Endothelial cell of umbilical vein (primary cell): ENCODE results near the gene SLC39A8. TPM values are rescaled to one million over a fixed set of nuclear protein-coding genes. Genes with fewer than 3 reads are reported as not detected.

Experiments used
- BruUV-seq: library from RNA; stranded (reverse); fragments of 400-500 nt; replicated peaks from 2 replicates; lab custom pipeline; 2021; lab: Mats Ljungman, UMichigan
- CTCF ChIA-PET: fragments of 300-600, 350-600 bp; sonication (Branson Sonifier 250); formaldehyde crosslinking; loops from one replicate; lab custom pipeline; 2021; ENCODE audit warnings: antibody characterized with exemption, inconsistent platforms; lab: Charles Lee
- POLR2A ChIA-PET: fragments of 300-600, 350-600 bp; sonication (Branson Sonifier 250); formaldehyde crosslinking; loops from one replicate; lab custom pipeline; 2021; ENCODE audit warnings: antibody characterized with exemption, inconsistent platforms; lab: Charles Lee
- DNase-seq: peaks from one replicate; pipeline ENCODE4 v3.0.0-alpha.2; 2011; ENCODE audit warnings: low read depth, low spot score
- FAIRE-seq: peaks from 2 replicates; lab custom pipeline; 2011; peaks lifted over from hg19 to GRCh38; lab: Jason Lieb, UNC
- H2AFZ ChIP-seq: 2 replicates; pipeline ENCODE4 v1.6.0; 2012; ENCODE audit warnings: low read depth, low read length, control low read depth, inconsistent platforms
- H3K27ac ChIP-seq: 2 replicates; pipeline ENCODE4 v1.5.1; 2011; ENCODE audit warnings: low read depth, mild to moderate bottlenecking, control low read depth, low read length, moderate library complexity; ENCODE audit not compliant: insufficient read depth
- H3K27me3 ChIP-seq, 2 experiments: 2 replicates each; pipeline versions ENCODE4 v1.6.0 to v1.6.1; 2011; ENCODE audit warnings: low read length in 2 of 2, mixed read lengths in 1 of 2; ENCODE audit not compliant: control insufficient read depth in 2 of 2, insufficient read depth in 2 of 2
- H3K36me3 ChIP-seq, 2 experiments: 2 replicates in 1 of 2; 3 replicates in 1 of 2; pipeline ENCODE4 v1.5.1; 2011; ENCODE audit warnings: low read length in 2 of 2, mild to moderate bottlenecking in 1 of 2, moderate library complexity in 1 of 2; ENCODE audit not compliant: control insufficient read depth in 2 of 2, insufficient read depth in 2 of 2; ENCODE audit errors: extremely low read depth in 1 of 2
- H3K4me1 ChIP-seq: 3 replicates; pipeline ENCODE4 v1.5.1; 2011; ENCODE audit warnings: mild to moderate bottlenecking, low read length; ENCODE audit not compliant: control insufficient read depth, insufficient read depth; ENCODE audit errors: extremely low read depth
- H3K4me2 ChIP-seq: 2 replicates; pipeline ENCODE4 v1.6.1; 2011; ENCODE audit warnings: low read length, control low read depth, mixed read lengths; ENCODE audit not compliant: insufficient read depth
- H3K4me3 ChIP-seq, 3 experiments: fragments of 200-600 bp in 1 of 3; sonication (generic), shearing (Covaris generic) in 1 of 3; replicated peaks in 1 of 3; 2 replicates each; pipeline ENCODE4 v1.5.1; 2011 to 2016; ENCODE audit warnings: control low read depth in 3 of 3, low read length in 3 of 3, mild to moderate bottlenecking in 2 of 3, inconsistent platforms in 1 of 3, low read depth in 1 of 3, moderate library complexity in 1 of 3; ENCODE audit not compliant: insufficient read depth in 1 of 3
- H3K79me2 ChIP-seq: 2 replicates; pipeline ENCODE4 v1.6.0; 2012; ENCODE audit warnings: low read length, inconsistent platforms; ENCODE audit not compliant: control insufficient read depth, insufficient read depth
- H3K9ac ChIP-seq: replicated peaks from 2 replicates; pipeline ENCODE3; 2011; ENCODE audit warnings: low read length, control low read depth; ENCODE audit not compliant: insufficient read depth; ENCODE audit errors: extremely low read depth
- H3K9me1 ChIP-seq: replicated peaks from 3 replicates; pipeline ENCODE4 v1.6.0; 2011; ENCODE audit warnings: mild to moderate bottlenecking, low read length; ENCODE audit not compliant: control insufficient read depth, insufficient read depth; ENCODE audit errors: extremely low read depth
- H3K9me3 ChIP-seq: replicated peaks from 2 replicates; pipeline ENCODE4 v1.5.1; 2012; ENCODE audit warnings: low read length, inconsistent platforms; ENCODE audit not compliant: control insufficient read depth, insufficient read depth
- H4K20me1 ChIP-seq: replicated peaks from 2 replicates; pipeline ENCODE3; 2011; ENCODE audit warnings: mild to moderate bottlenecking, low read length; ENCODE audit not compliant: control insufficient read depth, insufficient read depth; ENCODE audit errors: extremely low read depth
- CTCF ChIP-seq, 2 donors: IDR thresholded peaks; 1 replicate in 1 of 2; 2 replicates in 1 of 2; pipeline ENCODE4 v1.5.1; 2011; ENCODE audit warnings: low read length in 2 of 2, mild to moderate bottlenecking in 2 of 2, moderate library complexity in 2 of 2, control low read depth in 1 of 2, inconsistent platforms in 1 of 2, low read depth in 1 of 2; ENCODE audit not compliant: insufficient read depth in 1 of 2; ENCODE audit errors: extremely low read depth in 1 of 2
- EZH2 ChIP-seq: IDR thresholded peaks from 2 replicates; pipeline ENCODE4 v1.6.1; 2012; ENCODE audit warnings: borderline replicate concordance, low read depth, mild to moderate bottlenecking, moderate library complexity, low read length, inconsistent platforms; ENCODE audit not compliant: severe bottlenecking
- FOS ChIP-seq: IDR thresholded peaks from 2 replicates; pipeline ENCODE4 v1.6.1; 2011; ENCODE audit warnings: mild to moderate bottlenecking, low read length, moderate library complexity, borderline replicate concordance; ENCODE audit not compliant: insufficient read depth
- GATA2 ChIP-seq: IDR thresholded peaks from 2 replicates; pipeline ENCODE4 v1.7.0; 2011; ENCODE audit warnings: low read depth, mild to moderate bottlenecking, moderate library complexity, mixed read lengths, low read length; ENCODE audit not compliant: insufficient read length, insufficient read depth
- JUN ChIP-seq: IDR thresholded peaks from 2 replicates; pipeline ENCODE4 v1.6.1; 2011; ENCODE audit warnings: borderline replicate concordance, low read depth; ENCODE audit not compliant: insufficient read length, insufficient read depth
- MYC ChIP-seq: IDR thresholded peaks from one replicate; pipeline ENCODE4 v1.6.1; 2011; ENCODE audit warnings: mild to moderate bottlenecking, low read depth, low read length
- POLR2A ChIP-seq: IDR thresholded peaks from 2 replicates; pipeline ENCODE4 v1.6.1; 2012; ENCODE audit warnings: low read depth, mild to moderate bottlenecking, control low read depth, low read length
- POLR2AphosphoS5 ChIP-seq: IDR thresholded peaks from 2 replicates; pipeline ENCODE4 v1.6.1; 2012; ENCODE audit warnings: low read depth, mild to moderate bottlenecking, control low read depth, low read length, moderate library complexity; ENCODE audit not compliant: insufficient read depth
- dilution Hi-C: fragments of 300-500 bp; cut with MboI; formaldehyde crosslinking; loops from one replicate; pipeline ENCODE4 v1.15.0; 2019; ENCODE audit warnings: low sequenced_read_pairs; ENCODE audit not compliant: extremely low pct_ligation_motif_present
- intact Hi-C: fragments of 100-400 bp; cut with micrococcal nuclease; formaldehyde crosslinking; loops from one replicate; pipeline ENCODE4 v1.10.0; 2022
- polyA plus RNA-seq, 4 experiments: library from polyadenylated mRNA; depleted of rRNA in 3 of 4; stranded (reverse) in 3 of 4; unstranded in 1 of 4; fragments of >200 nt; gene quantifications; 2 replicates each; pipeline versions ENCODE4 v1.2.1 to v1.2.3, GENCODE V29; 2011 to 2012; ENCODE audit warnings: missing spikeins in 1 of 4
- total RNA-seq: library from RNA; stranded (reverse); gene quantifications from 2 replicates; pipeline ENCODE4 v1.2.3, GENCODE V29; 2021
- TF ChIP-seq, protein P1 (sequence below): IDR thresholded peaks from 2 replicates; pipeline ENCODE4 v1.6.1; 2011; ENCODE audit not compliant: insufficient read depth, insufficient read length

Gene SLC39A8
- total and polyA plus RNA-seq, 2 donors (not counting 3 experiments of a cell fraction or from before 2014, with no cell fraction given), result 1.7 to 6.7 TPM

- Histone ChIP-seq H3K27ac (no peak overlapping the region), H3K79me2 (no peaks in the 10 kb centered on the region), H3K36me3 (no peaks in the 10 kb centered on the region), H3K9ac (no peak overlapping the region), H4K20me1 (no peaks in the 10 kb centered on the region), H3K4me3 (no peak overlapping the region), H3K9me3 (no peaks in the 10 kb centered on the region), H2AFZ (no peak overlapping the region), H3K4me2 (no peak overlapping the region), H3K4me1 (no peaks in the 10 kb centered on the region), H3K9me1 (no peaks in the 10 kb centered on the region), H3K27me3 (no peaks in the 10 kb centered on the region)
- no TSS peak for BruUV-seq
- ChIA-PET CTCF (interaction anchor here (1.6 kb wide), 1 partner anchor 22 kb away, joined by 3 read pairs; no protein-coding TSS in a partner anchor), POLR2A (no interaction called here)
- intact Hi-C loops (no loop called here), dilution Hi-C loops (no loop called here)
- no peak for DNase-seq
- FAIRE-seq, result no peak
- no peak for TF ChIP-seq CTCF (IDR thresholded peaks at IDR 0.05; ENCODE audit: extremely low read depth in 1 of 2, insufficient read depth in 1 of 2, low read depth in 1 of 2, low read length in 2 of 2)
Measured at GRCh38 chr4:102318105-102318504, 27.2 kb downstream of the SLC39A8 start.

GRCh38 chr4:102317459-102317858 lies 27.8 kb downstream of the SLC39A8 start:
- Histone ChIP-seq H3K9me3 (no peaks in the 10 kb centered on the region), H3K4me2 (no peak overlapping the region), H2AFZ (no peak overlapping the region), H3K9me1 (no peaks in the 10 kb centered on the region), H3K9ac (no peak overlapping the region), H3K27me3 (no peaks in the 10 kb centered on the region), H3K79me2 (no peaks in the 10 kb centered on the region), H3K4me1 (no peaks in the 10 kb centered on the region), H3K27ac (no peak overlapping the region), H3K36me3 (no peaks in the 10 kb centered on the region), H4K20me1 (no peaks in the 10 kb centered on the region), H3K4me3 (no peak overlapping the region)
- ChIA-PET CTCF (interaction anchor here (1.6 kb wide), 1 partner anchor 21 kb away, joined by 3 read pairs; no protein-coding TSS in a partner anchor), POLR2A (no interaction called here)
- FAIRE-seq (no peak), DNase-seq (no peak)
- dilution Hi-C loops (no loop called here), intact Hi-C loops (no loop called here)
- TF ChIP-seq MYC (no peak), POLR2AphosphoS5 (no peak), FOS (no peak), JUN (no peak), CTCF (IDR thresholded peaks at IDR 0.05; ENCODE audit: extremely low read depth in 1 of 2, insufficient read depth in 1 of 2, low read depth in 1 of 2, low read length in 2 of 2) (no peak), EZH2 (no peak), POLR2A (no peak), GATA2 (no peak)
- TF ChIP-seq, protein P1, sequence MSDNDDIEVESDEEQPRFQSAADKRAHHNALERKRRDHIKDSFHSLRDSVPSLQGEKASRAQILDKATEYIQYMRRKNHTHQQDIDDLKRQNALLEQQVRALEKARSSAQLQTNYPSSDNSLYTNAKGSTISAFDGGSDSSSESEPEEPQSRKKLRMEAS, result no peak
- no TSS peak for BruUV-seq
